MM.1S (cell line): ENCODE results near the gene KPNA4.

Source experiments
- DNase-seq: peaks from one replicate; pipeline ENCODE4 v3.0.0-alpha.2; 2015
- H2AFZ ChIP-seq: fragments of 300-600 bp; sonication (generic); 2 replicates; pipeline ENCODE4 v1.6.0; 2016; ENCODE audit warnings: antibody characterized with exemption, low read length
- H3F3A ChIP-seq: fragments of 300-600 bp; sonication (generic); 2 replicates; pipeline ENCODE4 v1.6.1; 2016; ENCODE audit warnings: mild to moderate bottlenecking, antibody characterized with exemption, low read length, moderate library complexity, mixed read lengths; ENCODE audit not compliant: insufficient read depth
- H3K27ac ChIP-seq: fragments of 300-600 bp; sonication (generic); 2 replicates; pipeline ENCODE4 v1.5.1; 2016; ENCODE audit warnings: mild to moderate bottlenecking, low read length
- H3K27me3 ChIP-seq: fragments of 300-600 bp; sonication (generic); replicated peaks from 2 replicates; pipeline ENCODE4 v1.6.0; 2016; ENCODE audit warnings: low read length; ENCODE audit not compliant: insufficient read depth
- H3K36me3 ChIP-seq: fragments of 300-600 bp; sonication (generic); replicated peaks from 2 replicates; pipeline ENCODE4 v1.6.1; 2016; ENCODE audit warnings: mild to moderate bottlenecking, low read length, mixed read lengths; ENCODE audit not compliant: insufficient read depth
- H3K4me1 ChIP-seq: fragments of 300-600 bp; sonication (generic); 2 replicates; pipeline ENCODE4 v1.6.1; 2016; ENCODE audit warnings: low read length, mixed read lengths
- H3K4me2 ChIP-seq: fragments of 300-600 bp; sonication (generic); 2 replicates; pipeline ENCODE4 v1.6.0; 2016; ENCODE audit warnings: low read depth, low read length
- H3K4me3 ChIP-seq: fragments of 300-600 bp; sonication (generic); 2 replicates; pipeline ENCODE4 v1.5.1; 2016; ENCODE audit warnings: low read length, mixed read lengths
- H3K79me2 ChIP-seq: fragments of 300-600 bp; sonication (generic); 2 replicates; pipeline ENCODE4 v1.6.1; 2016; ENCODE audit warnings: mixed run types, low read length, mixed read lengths
- H3K9ac ChIP-seq: fragments of 300-600 bp; sonication (generic); 2 replicates; pipeline ENCODE4 v1.6.1; 2016; ENCODE audit warnings: low read length, mixed read lengths
- H3K9me2 ChIP-seq: fragments of 300-600 bp; sonication (generic); replicated peaks from 2 replicates; pipeline ENCODE4 v1.6.1; 2016; ENCODE audit warnings: mild to moderate bottlenecking, low read length, mixed read lengths; ENCODE audit not compliant: insufficient read depth
- H3K9me3 ChIP-seq: fragments of 300-600 bp; sonication (generic); replicated peaks from 2 replicates; pipeline ENCODE4 v1.6.1; 2016; ENCODE audit warnings: mild to moderate bottlenecking, low read length, mixed read lengths; ENCODE audit not compliant: insufficient read depth
- H4K20me1 ChIP-seq: fragments of 300-600 bp; sonication (generic); 2 replicates; pipeline ENCODE4 v1.6.1; 2016; ENCODE audit warnings: mild to moderate bottlenecking, low read length, moderate library complexity, mixed read lengths; ENCODE audit not compliant: insufficient read depth
- CTCF ChIP-seq: fragments of 300-600 bp; sonication (generic); IDR thresholded peaks from 2 replicates; pipeline ENCODE4 v1.5.1; 2016; ENCODE audit warnings: antibody characterized with exemption, low read length, mixed read lengths
- EZH2 ChIP-seq: fragments of 300-600 bp; sonication (generic); optimal IDR thresholded peaks from 2 replicates; pipeline ENCODE3; 2017; ENCODE audit warnings: low read depth, mild to moderate bottlenecking, antibody characterized with exemption, low read length, mixed read lengths
- EZH2phosphoT487 ChIP-seq: fragments of 300-600 bp; sonication (generic); IDR thresholded peaks from 2 replicates; pipeline ENCODE4 v1.6.1; 2018; ENCODE audit warnings: antibody characterized with exemption, low read length

The KPNA4 gene

GRCh38 chr3:160471892-160472291 is 93.5 kb downstream of the KPNA4 start:
- H3K36me3 ChIP-seq, result no peaks in the 10 kb centered on the region
- H3K4me1 ChIP-seq, result no peaks in the 10 kb centered on the region; the same call in 1 of the 2 replicates
- H3K27ac ChIP-seq, result no peak overlapping the region
- no peaks in the 10 kb centered on the region for H4K20me1 ChIP-seq
- no peak for TF ChIP-seq EZH2
- TF ChIP-seq CTCF, result no peak
- no peak for TF ChIP-seq EZH2phosphoT487
- no peak for DNase-seq
- no peak overlapping the region for H3K4me3 ChIP-seq
- H2AFZ ChIP-seq, result no peak overlapping the region
- no peaks in the 10 kb centered on the region for H3K27me3 ChIP-seq
- H3K9me2 ChIP-seq, result no peaks in the 10 kb centered on the region
- no peak overlapping the region for H3K9ac ChIP-seq
- no peaks in the 10 kb centered on the region for H3K79me2 ChIP-seq
- H3F3A ChIP-seq, result no peaks in the 10 kb centered on the region
- H3K4me2 ChIP-seq, result no peak overlapping the region
- no peaks in the 10 kb centered on the region for H3K9me3 ChIP-seq

- Histone ChIP-seq H3K4me3 (no peak overlapping the region), H3K9me3 (no peaks in the 10 kb centered on the region), H3K9ac (no peak overlapping the region), H3K79me2 (no peaks in the 10 kb centered on the region), H3K27ac (no peak overlapping the region), H2AFZ (no peak overlapping the region), H4K20me1 (no peaks in the 10 kb centered on the region), H3K27me3 (no peaks in the 10 kb centered on the region), H3K4me1 (no peaks in the 10 kb centered on the region; the same call in 1 of the 2 replicates), H3K36me3 (no peaks in the 10 kb centered on the region), H3F3A (no peaks in the 10 kb centered on the region), H3K4me2 (no peak overlapping the region), H3K9me2 (no peaks in the 10 kb centered on the region)
- TF ChIP-seq EZH2 (no peak), CTCF (no peak), EZH2phosphoT487 (no peak)
- no peak for DNase-seq
These were observed 95.2 kb downstream of the KPNA4 start for GRCh38 chr3:160470181-160470580.

GRCh38 chr3:160464971-160465370 is 100.4 kb downstream of the KPNA4 start:
- no peak for TF ChIP-seq CTCF
- DNase-seq, result no peak
- Histone ChIP-seq H3K27ac (no peak overlapping the region), H2AFZ (no peak overlapping the region), H3K9me2 (no peaks in the 10 kb centered on the region), H3K4me1 (no peaks in the 10 kb centered on the region), H3K9me3 (no peaks in the 10 kb centered on the region), H4K20me1 (no peaks in the 10 kb centered on the region), H3K4me2 (no peak overlapping the region), H3K79me2 (no peaks in the 10 kb centered on the region), H3K9ac (no peak overlapping the region), H3K36me3 (no peaks in the 10 kb centered on the region), H3K27me3 (no peaks in the 10 kb centered on the region), H3K4me3 (no peak overlapping the region), H3F3A (no peaks in the 10 kb centered on the region)

GRCh38 chr3:160464321-160464720 is 101.0 kb downstream of the KPNA4 start:
- Histone ChIP-seq H3K27ac (no peak overlapping the region), H3K79me2 (no peaks in the 10 kb centered on the region), H3K9me2 (no peaks in the 10 kb centered on the region), H3K36me3 (no peaks in the 10 kb centered on the region), H2AFZ (no peak overlapping the region), H3K9me3 (no peaks in the 10 kb centered on the region), H3F3A (no peaks in the 10 kb centered on the region), H3K27me3 (no peaks in the 10 kb centered on the region), H3K4me1 (no peaks in the 10 kb centered on the region), H4K20me1 (no peaks in the 10 kb centered on the region), H3K4me2 (no peak overlapping the region), H3K9ac (no peak overlapping the region), H3K4me3 (no peak overlapping the region)
- no peak for DNase-seq
- no peak for TF ChIP-seq CTCF
- no peak for TF ChIP-seq EZH2phosphoT487
- TF ChIP-seq EZH2, result no peak
